HG02623 (cell line): Measurements from ENCODE around the gene DLST.

Experiments used
- ATAC-seq: cut with Tn5 transposase; IDR thresholded peaks from one replicate; pipeline ENCODE4 v1.9.1; 2021; ENCODE audit warnings: moderate library complexity; ENCODE audit not compliant: unreplicated experiment

The DLST gene

GRCh38 chr14:74893614-74894091, 11.9 kb downstream of the DLST start:
- ATAC-seq, result peak; percentile 56

- no peak for ATAC-seq
Observed at GRCh38 chr14:74896400-74896799, 14.7 kb downstream of the DLST start.

GRCh38 chr14:74897642-74898041, 15.9 kb downstream of the DLST start:
- no peak for ATAC-seq

GRCh38 chr14:74898083-74898482, 16.4 kb downstream of the DLST start:
- ATAC-seq, result no peak

- no peak for ATAC-seq
Observed at GRCh38 chr14:74898694-74899093, 17.0 kb downstream of the DLST start.

- ATAC-seq, result no peak
Observed at GRCh38 chr14:74902941-74903705, 21.4 kb downstream of the DLST start.

GRCh38 chr14:74904635-74905503, 23.2 kb downstream of the DLST start:
- no peak for ATAC-seq

GRCh38 chr14:74905595-74906142, 24.0 kb downstream of the DLST start:
- ATAC-seq, result no peak

GRCh38 chr14:74906925-74907521, 25.3 kb downstream of the DLST start:
- ATAC-seq, result no peak

GRCh38 chr14:74907744-74908143, 26.0 kb downstream of the DLST start:
- ATAC-seq, result no peak

- no peak for ATAC-seq
Observed at GRCh38 chr14:74908861-74909341, 27.2 kb downstream of the DLST start.

- no peak for ATAC-seq
Observed at GRCh38 chr14:74909501-74909900, 27.8 kb downstream of the DLST start.

GRCh38 chr14:74909911-74910310, 28.2 kb downstream of the DLST start:
- no peak for ATAC-seq

- no peak for ATAC-seq
Observed at GRCh38 chr14:74910556-74910955, 28.8 kb downstream of the DLST start.

GRCh38 chr14:74911221-74911620, 29.5 kb downstream of the DLST start:
- no peak for ATAC-seq

GRCh38 chr14:74911704-74912103, 30.0 kb downstream of the DLST start:
- no peak for ATAC-seq

- no peak for ATAC-seq
Observed at GRCh38 chr14:74912111-74912510, 30.4 kb downstream of the DLST start.

- ATAC-seq, result no peak
Observed at GRCh38 chr14:74912801-74913200, 31.1 kb downstream of the DLST start.

GRCh38 chr14:74913393-74913910, 31.7 kb downstream of the DLST start:
- ATAC-seq, result no peak

- ATAC-seq, result no peak
Observed at GRCh38 chr14:74913986-74914573, 32.4 kb downstream of the DLST start.
